ENCODE measurements around the gene RNF224.

DNA sequence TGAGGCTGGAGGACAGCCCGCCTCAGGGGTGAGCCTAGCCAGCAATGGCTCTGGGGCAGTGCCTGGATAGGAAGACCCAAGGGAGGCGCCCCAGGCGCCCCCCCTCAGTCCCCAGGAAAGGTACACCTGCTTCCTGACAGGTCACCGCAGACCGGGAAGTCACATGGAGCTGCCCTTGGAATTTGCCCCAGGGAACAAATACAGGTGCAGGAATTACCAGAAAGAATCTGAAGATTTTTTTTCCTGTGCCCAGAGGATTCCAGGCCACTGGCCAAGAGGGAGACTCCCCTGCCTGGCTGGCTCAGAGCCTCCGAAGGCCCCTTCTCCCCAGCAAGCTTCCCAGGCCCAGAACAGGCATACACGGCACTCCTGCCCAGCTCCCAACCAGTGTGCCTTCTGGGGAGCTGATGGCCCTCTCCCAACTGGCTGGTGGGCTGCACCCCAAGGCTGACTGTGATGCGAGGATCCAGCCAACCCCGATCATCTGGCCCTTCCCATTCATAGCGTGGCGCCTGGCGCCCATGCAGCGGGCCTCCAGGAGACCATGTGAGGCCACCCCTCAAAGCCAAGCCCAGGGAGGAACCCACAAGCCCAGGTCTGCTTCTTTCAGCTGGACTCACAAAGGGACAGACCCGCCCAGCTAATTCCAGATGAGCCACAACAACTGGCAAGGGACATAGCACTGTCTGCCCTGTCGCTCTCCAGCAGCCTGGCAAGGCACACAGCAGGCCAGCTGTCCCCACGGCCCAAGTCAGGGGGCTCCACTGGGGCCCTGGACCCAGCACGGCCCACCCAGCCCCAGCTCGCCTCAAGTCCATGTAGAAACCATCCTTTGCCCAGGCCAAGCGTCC is 29.0 kb upstream of the RNF224 start:
- TF ChIP-seq POLR2AphosphoS5 (IDR thresholded peaks at IDR 0.05) (no peak), EP300 (conservative IDR thresholded peaks at IDR 0.05; ENCODE audit: poor library complexity, severe bottlenecking) (no peak), EZH2 (IDR thresholded peaks at IDR 0.05; ENCODE audit: borderline replicate concordance, insufficient read depth, low read length, poor library complexity, severe bottlenecking) (no peak), RAD21 (conservative IDR thresholded peaks at IDR 0.05) (no peak), TAF1 (IDR thresholded peaks at IDR 0.05; ENCODE audit: low read depth) (no peak), MXI1 (conservative IDR thresholded peaks at IDR 0.05; ENCODE audit: poor library complexity, severe bottlenecking) (no peak)
- TF ChIP-seq, protein P1, sequence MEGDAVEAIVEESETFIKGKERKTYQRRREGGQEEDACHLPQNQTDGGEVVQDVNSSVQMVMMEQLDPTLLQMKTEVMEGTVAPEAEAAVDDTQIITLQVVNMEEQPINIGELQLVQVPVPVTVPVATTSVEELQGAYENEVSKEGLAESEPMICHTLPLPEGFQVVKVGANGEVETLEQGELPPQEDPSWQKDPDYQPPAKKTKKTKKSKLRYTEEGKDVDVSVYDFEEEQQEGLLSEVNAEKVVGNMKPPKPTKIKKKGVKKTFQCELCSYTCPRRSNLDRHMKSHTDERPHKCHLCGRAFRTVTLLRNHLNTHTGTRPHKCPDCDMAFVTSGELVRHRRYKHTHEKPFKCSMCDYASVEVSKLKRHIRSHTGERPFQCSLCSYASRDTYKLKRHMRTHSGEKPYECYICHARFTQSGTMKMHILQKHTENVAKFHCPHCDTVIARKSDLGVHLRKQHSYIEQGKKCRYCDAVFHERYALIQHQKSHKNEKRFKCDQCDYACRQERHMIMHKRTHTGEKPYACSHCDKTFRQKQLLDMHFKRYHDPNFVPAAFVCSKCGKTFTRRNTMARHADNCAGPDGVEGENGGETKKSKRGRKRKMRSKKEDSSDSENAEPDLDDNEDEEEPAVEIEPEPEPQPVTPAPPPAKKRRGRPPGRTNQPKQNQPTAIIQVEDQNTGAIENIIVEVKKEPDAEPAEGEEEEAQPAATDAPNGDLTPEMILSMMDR (IDR thresholded peaks at IDR 0.05; ENCODE audit: poor library complexity, severe bottlenecking): no peak
- TF ChIP-seq, protein P2, sequence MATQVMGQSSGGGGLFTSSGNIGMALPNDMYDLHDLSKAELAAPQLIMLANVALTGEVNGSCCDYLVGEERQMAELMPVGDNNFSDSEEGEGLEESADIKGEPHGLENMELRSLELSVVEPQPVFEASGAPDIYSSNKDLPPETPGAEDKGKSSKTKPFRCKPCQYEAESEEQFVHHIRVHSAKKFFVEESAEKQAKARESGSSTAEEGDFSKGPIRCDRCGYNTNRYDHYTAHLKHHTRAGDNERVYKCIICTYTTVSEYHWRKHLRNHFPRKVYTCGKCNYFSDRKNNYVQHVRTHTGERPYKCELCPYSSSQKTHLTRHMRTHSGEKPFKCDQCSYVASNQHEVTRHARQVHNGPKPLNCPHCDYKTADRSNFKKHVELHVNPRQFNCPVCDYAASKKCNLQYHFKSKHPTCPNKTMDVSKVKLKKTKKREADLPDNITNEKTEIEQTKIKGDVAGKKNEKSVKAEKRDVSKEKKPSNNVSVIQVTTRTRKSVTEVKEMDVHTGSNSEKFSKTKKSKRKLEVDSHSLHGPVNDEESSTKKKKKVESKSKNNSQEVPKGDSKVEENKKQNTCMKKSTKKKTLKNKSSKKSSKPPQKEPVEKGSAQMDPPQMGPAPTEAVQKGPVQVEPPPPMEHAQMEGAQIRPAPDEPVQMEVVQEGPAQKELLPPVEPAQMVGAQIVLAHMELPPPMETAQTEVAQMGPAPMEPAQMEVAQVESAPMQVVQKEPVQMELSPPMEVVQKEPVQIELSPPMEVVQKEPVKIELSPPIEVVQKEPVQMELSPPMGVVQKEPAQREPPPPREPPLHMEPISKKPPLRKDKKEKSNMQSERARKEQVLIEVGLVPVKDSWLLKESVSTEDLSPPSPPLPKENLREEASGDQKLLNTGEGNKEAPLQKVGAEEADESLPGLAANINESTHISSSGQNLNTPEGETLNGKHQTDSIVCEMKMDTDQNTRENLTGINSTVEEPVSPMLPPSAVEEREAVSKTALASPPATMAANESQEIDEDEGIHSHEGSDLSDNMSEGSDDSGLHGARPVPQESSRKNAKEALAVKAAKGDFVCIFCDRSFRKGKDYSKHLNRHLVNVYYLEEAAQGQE (IDR thresholded peaks at IDR 0.05; ENCODE audit: borderline replicate concordance): no peak
